Stimulated activated naive B cell treated with anti-CD40 and anti-IgM and Interleukin-4, amounts not matched to agents 10 μg/mL and 1 μg/mL and 100 μg/mL, for 72 hours (primary cell): ENCODE data around the gene POLD3.

Experiments
- ATAC-seq, 2 donors: fragments of 150-1000 bp; cut with Tn5 transposase; replicated peaks; 2 replicates each; pipeline ENCODE4 v1.10.0; 2021; ENCODE audit warnings: moderate library complexity in 1 of 2
- DNase-seq: peaks from one replicate; pipeline ENCODE4 v3.0.0; 2021
- H3K27ac Mint-ChIP-seq: one replicate; pipeline ENCODE4 v1.8.0; 2022; ENCODE audit warnings: mild to moderate bottlenecking, mixed read lengths
- H3K27me3 Mint-ChIP-seq, 2 donors: one replicate each; pipeline ENCODE4 v1.8.0; 2022; ENCODE audit warnings: mixed read lengths in 2 of 2
- H3K36me3 Mint-ChIP-seq, 2 donors: one replicate each; pipeline ENCODE4 v1.8.0; 2022; ENCODE audit warnings: mixed read lengths in 2 of 2, mild to moderate bottlenecking in 1 of 2
- H3K4me1 Mint-ChIP-seq, 2 donors: one replicate each; pipeline ENCODE4 v1.8.0; 2022; ENCODE audit warnings: mixed read lengths in 2 of 2, mild to moderate bottlenecking in 1 of 2
- H3K4me3 Mint-ChIP-seq, 2 donors: one replicate each; pipeline ENCODE4 v1.8.0; 2022; ENCODE audit warnings: mild to moderate bottlenecking in 2 of 2, mixed read lengths in 2 of 2, moderate library complexity in 1 of 2
- H3K9me3 Mint-ChIP-seq, 2 donors: one replicate each; pipeline ENCODE4 v1.8.0; 2022; ENCODE audit warnings: mixed read lengths in 2 of 2, mild to moderate bottlenecking in 1 of 2

The POLD3 gene

GRCh38 chr11:74604311-74604710 is 11.9 kb downstream of the POLD3 start:
- H3K36me3 Mint-ChIP-seq: peaks cover 15 to 19% of the 10 kb centered on the region in 2 donors
- H3K27ac Mint-ChIP-seq: no peak overlapping the region
- no peaks in the 10 kb centered on the region for H3K27me3 Mint-ChIP-seq
- H3K4me1 Mint-ChIP-seq: peaks cover 4 to 7% of the 10 kb centered on the region in 2 donors
- H3K4me3 Mint-ChIP-seq: no peak overlapping the region
- H3K9me3 Mint-ChIP-seq: no peaks in the 10 kb centered on the region
- no peak for DNase-seq
- ATAC-seq: no peak

DNA sequence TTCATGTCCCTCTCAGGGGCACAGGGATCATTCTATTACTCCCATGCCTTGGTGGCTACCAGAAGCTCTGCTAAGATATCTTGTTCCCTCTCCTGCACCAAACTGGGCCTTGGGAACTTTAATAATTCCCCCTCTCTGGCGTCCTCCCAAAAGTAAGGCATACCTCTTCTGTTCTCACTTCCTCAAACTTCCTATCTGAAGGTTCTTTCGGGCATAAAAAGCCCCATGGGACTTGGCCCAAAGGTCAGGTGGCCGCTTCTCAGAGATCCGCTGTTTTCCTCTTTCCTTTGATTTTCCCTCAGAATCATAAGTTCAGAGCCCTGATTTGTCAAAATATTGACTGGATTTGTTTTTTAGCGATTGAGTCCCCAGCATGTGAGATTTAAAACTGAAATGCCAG is 13.0 kb downstream of the POLD3 start:
- H3K4me1 Mint-ChIP-seq: peaks cover 4 to 7% of the 10 kb centered on the region in 2 donors
- H3K27me3 Mint-ChIP-seq: no peaks in the 10 kb centered on the region
- DNase-seq: no peak
- H3K9me3 Mint-ChIP-seq: no peaks in the 10 kb centered on the region
- H3K4me3 Mint-ChIP-seq: no peak overlapping the region
- no peak for ATAC-seq
- no peak overlapping the region for H3K27ac Mint-ChIP-seq
- H3K36me3 Mint-ChIP-seq: peaks cover 18 to 23% of the 10 kb centered on the region in 2 donors

DNA sequence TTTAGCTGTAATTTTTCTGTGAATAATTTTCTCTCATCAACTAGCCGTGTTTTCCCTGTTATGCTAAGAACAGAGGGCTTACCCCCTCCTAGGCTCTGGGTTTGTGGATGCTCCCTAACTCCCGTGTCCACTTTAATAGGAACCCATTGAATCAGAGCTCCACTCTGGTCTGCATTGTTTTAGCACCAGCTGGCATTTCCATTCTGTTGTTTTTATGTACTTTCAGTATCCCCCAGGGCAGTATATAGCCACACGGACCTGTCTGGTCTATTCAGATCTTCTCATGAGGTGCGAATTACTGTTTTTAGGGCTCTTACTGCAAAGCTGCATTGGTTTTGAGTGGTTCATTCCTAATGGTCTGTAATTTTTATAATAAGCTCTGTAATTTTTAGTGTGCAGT is 16.0 kb downstream of the POLD3 start:
- H3K36me3 Mint-ChIP-seq: peaks cover 18 to 23% of the 10 kb centered on the region in 2 donors

DNA sequence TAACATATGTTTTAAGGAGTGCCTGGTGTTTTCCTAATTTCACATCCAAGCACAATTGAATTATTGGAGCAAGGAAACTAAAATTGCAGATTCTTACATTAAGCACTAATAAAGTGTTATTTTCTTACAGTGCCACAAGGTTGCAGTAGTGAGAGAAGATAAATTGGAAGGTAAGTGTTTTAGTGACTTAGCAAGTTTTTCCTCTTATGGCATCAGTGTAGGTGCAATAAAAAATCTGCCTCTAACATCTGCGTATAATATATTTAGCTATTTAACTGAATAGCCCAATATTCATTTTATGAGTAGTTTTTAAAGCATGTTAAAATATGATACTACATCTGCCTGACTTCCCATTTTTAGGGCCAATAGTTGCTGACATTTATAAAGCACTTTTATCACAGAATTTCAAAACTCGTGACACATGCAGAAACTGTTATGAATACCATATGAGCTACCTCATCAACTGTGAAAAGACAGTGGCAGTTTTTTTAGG is 19.0 kb downstream of the POLD3 start:
- H3K27ac Mint-ChIP-seq: no peak overlapping the region
- no peaks in the 10 kb centered on the region for H3K27me3 Mint-ChIP-seq
- ATAC-seq: no peak
- DNase-seq: no peak
- H3K4me1 Mint-ChIP-seq: no peaks in the 10 kb centered on the region
- H3K4me3 Mint-ChIP-seq: no peak overlapping the region
- H3K36me3 Mint-ChIP-seq: peaks cover 9 to 16% of the 10 kb centered on the region in 2 donors
- H3K9me3 Mint-ChIP-seq: no peaks in the 10 kb centered on the region

More for the DNA sequence above, 16.0 kb downstream of the POLD3 start:
- Mint-ChIP-seq H3K4me3 (no peak overlapping the region), H3K27ac (no peak overlapping the region), H3K9me3 (no peaks in the 10 kb centered on the region), H3K4me1 (peaks cover 4 to 7% of the 10 kb centered on the region in 2 donors), H3K27me3 (no peaks in the 10 kb centered on the region)
- ATAC-seq: no peak
- DNase-seq: no peak

- H3K4me1 Mint-ChIP-seq: no peaks in the 10 kb centered on the region
- no peaks in the 10 kb centered on the region for H3K27me3 Mint-ChIP-seq
- no peak overlapping the region for H3K4me3 Mint-ChIP-seq
- H3K27ac Mint-ChIP-seq: no peak overlapping the region
- no peak for ATAC-seq
- no peaks in the 10 kb centered on the region for H3K9me3 Mint-ChIP-seq
- peaks cover 9 to 23% of the 10 kb centered on the region in 2 donors for H3K36me3 Mint-ChIP-seq
- DNase-seq: no peak
These were observed 20.5 kb downstream of the POLD3 start for GRCh38 chr11:74612877-74613276.

DNA sequence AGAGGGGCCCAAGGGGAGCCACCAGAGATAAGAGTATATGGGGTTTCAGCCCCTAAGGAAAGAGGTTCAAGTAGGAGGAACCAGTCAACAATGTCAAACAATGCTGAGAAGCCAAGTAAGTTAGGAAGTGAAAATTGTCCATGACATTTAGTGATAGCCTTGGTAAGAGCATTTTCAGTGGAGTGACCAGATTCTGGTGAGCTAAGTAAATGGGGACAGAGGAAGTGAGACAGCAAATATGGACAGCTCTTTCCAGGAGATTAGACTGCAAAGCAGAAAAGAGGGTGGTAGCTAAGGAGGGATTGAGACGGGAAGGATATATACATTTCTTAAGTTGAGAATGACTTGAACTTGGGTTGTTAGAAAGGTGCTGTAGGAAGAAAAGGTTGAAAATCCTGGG is 22.9 kb downstream of the POLD3 start:
- peak; percentile 62 to 68 for ATAC-seq
- no peak for DNase-seq
- no peaks in the 10 kb centered on the region for H3K4me1 Mint-ChIP-seq
- H3K4me3 Mint-ChIP-seq: no peak overlapping the region
- H3K27me3 Mint-ChIP-seq: no peaks in the 10 kb centered on the region
- no peak overlapping the region for H3K27ac Mint-ChIP-seq
- H3K9me3 Mint-ChIP-seq: no peaks in the 10 kb centered on the region
- H3K36me3 Mint-ChIP-seq: peaks cover 10 to 26% of the 10 kb centered on the region in 2 donors

DNA sequence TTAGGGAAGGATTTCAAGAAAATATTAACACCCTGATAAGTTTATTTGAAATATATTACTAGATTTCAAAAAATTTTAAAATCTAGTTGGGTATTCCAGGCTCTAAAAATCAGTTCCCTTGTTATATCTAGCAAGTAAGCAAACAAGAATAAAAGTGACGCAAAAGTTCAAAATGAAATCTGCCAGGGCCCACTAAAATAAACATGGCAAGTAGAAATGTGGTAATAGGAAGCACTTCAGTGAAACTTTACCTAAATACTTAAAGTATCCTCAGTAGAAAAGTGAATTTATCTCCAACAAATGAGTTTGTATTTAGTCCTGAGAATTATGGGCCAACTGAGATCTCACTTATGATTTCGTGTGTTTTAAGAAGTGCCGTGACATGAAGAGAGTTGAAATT is 23.6 kb downstream of the POLD3 start:
- Mint-ChIP-seq H3K4me1 (no peaks in the 10 kb centered on the region), H3K4me3 (no peak overlapping the region), H3K9me3 (no peaks in the 10 kb centered on the region), H3K36me3 (peaks cover 12 to 30% of the 10 kb centered on the region in 2 donors), H3K27me3 (no peaks in the 10 kb centered on the region), H3K27ac (no peak overlapping the region)
- ATAC-seq: no peak
- no peak for DNase-seq

DNA sequence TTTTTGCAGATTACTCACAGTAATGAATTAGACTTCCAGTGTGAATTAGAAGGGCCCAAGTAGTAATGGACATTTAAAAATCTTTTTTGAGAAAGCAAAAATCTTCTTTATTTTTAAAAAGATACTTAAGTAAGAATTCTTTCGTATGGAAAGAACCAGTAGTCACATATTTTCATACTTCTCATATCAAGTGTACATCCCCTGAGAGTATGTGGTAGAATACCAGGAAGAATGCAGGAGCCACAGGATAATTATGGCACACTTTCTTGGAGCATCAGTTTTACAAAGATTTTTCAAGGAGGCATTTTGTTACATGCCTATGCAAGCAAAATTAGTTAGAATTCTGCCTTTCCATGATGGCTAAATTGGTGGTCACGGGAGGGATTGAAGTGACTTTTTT is 28.1 kb downstream of the POLD3 start:
- H3K4me1 Mint-ChIP-seq: no peaks in the 10 kb centered on the region
- DNase-seq: no peak
- H3K36me3 Mint-ChIP-seq: peaks cover 27 to 51% of the 10 kb centered on the region in 2 donors

GRCh38 chr11:74626130-74626529 is 33.7 kb downstream of the POLD3 start:
- DNase-seq (no peak), ATAC-seq (no peak)
- no peaks in the 10 kb centered on the region for H3K27me3 Mint-ChIP-seq
- H3K9me3 Mint-ChIP-seq: no peaks in the 10 kb centered on the region
- peaks cover 7 to 10% of the 10 kb centered on the region in 2 donors for H3K4me1 Mint-ChIP-seq
- H3K27ac Mint-ChIP-seq: no peak overlapping the region
- no peak overlapping the region for H3K4me3 Mint-ChIP-seq
- peaks cover 29 to 49% of the 10 kb centered on the region in 2 donors for H3K36me3 Mint-ChIP-seq

More for the DNA sequence above, 28.1 kb downstream of the POLD3 start:
- H3K27ac Mint-ChIP-seq: no peak overlapping the region
- H3K27me3 Mint-ChIP-seq: no peaks in the 10 kb centered on the region
- no peak for ATAC-seq
- no peak overlapping the region for H3K4me3 Mint-ChIP-seq
- H3K9me3 Mint-ChIP-seq: no peaks in the 10 kb centered on the region

DNA sequence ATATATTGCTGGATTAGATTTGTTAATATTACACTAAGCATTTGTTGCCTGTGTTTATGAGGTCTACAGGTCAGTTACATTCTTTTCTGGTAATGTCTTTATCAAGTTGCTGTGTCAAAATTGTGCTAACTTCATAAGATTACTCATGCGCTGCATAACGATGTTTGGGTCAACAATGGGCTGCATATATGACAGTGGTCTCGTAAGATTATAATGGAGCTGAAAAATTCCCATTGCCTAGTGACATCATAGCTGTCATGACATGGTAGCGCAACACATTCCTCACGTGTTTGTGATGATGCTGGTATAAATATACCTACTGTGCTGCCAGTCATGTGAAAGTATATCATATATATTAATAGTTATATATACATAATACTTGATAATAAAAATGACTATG is 34.2 kb downstream of the POLD3 start:
- H3K36me3 Mint-ChIP-seq: peaks cover 27 to 50% of the 10 kb centered on the region in 2 donors
- no peaks in the 10 kb centered on the region for H3K27me3 Mint-ChIP-seq
- H3K4me1 Mint-ChIP-seq: peaks cover 8 to 10% of the 10 kb centered on the region in 2 donors
- no peak overlapping the region for H3K4me3 Mint-ChIP-seq
- H3K9me3 Mint-ChIP-seq: no peaks in the 10 kb centered on the region
- DNase-seq (no peak), ATAC-seq (no peak)
- H3K27ac Mint-ChIP-seq: no peak overlapping the region

GRCh38 chr11:74627381-74627780 is 35.0 kb downstream of the POLD3 start:
- Mint-ChIP-seq H3K4me3 (no peak overlapping the region), H3K27me3 (no peaks in the 10 kb centered on the region), H3K9me3 (no peaks in the 10 kb centered on the region), H3K4me1 (peaks cover 9 to 10% of the 10 kb centered on the region in 2 donors), H3K27ac (no peak overlapping the region), H3K36me3 (peaks cover 28 to 50% of the 10 kb centered on the region in 2 donors)
- DNase-seq (no peak), ATAC-seq (no peak)

DNA sequence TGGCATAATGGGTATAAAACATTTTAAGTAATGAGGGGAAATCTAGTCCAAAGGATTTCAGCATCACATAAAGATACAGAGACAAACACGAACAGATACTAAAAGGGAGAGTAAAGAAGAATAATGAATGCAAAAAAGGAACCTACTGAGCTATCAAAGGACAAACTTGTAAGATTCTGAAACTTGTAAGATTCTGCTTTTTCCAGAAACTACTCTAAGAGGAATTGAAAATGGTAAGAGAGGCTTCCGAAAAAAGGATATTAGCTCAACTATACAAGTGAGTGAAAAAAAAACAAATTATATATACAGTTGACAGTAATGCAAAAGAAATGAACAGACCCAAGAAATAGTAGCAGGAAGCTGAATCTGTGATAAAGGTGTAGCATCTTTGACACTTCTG is 37.7 kb downstream of the POLD3 start:
- Mint-ChIP-seq H3K4me1 (peaks cover 9 to 10% of the 10 kb centered on the region in 2 donors), H3K27ac (no peak overlapping the region), H3K27me3 (no peaks in the 10 kb centered on the region), H3K4me3 (no peak overlapping the region), H3K36me3 (peaks cover 33 to 58% of the 10 kb centered on the region in 2 donors), H3K9me3 (no peaks in the 10 kb centered on the region)
- DNase-seq: no peak
- ATAC-seq: peak; percentile 34 to 46

DNA sequence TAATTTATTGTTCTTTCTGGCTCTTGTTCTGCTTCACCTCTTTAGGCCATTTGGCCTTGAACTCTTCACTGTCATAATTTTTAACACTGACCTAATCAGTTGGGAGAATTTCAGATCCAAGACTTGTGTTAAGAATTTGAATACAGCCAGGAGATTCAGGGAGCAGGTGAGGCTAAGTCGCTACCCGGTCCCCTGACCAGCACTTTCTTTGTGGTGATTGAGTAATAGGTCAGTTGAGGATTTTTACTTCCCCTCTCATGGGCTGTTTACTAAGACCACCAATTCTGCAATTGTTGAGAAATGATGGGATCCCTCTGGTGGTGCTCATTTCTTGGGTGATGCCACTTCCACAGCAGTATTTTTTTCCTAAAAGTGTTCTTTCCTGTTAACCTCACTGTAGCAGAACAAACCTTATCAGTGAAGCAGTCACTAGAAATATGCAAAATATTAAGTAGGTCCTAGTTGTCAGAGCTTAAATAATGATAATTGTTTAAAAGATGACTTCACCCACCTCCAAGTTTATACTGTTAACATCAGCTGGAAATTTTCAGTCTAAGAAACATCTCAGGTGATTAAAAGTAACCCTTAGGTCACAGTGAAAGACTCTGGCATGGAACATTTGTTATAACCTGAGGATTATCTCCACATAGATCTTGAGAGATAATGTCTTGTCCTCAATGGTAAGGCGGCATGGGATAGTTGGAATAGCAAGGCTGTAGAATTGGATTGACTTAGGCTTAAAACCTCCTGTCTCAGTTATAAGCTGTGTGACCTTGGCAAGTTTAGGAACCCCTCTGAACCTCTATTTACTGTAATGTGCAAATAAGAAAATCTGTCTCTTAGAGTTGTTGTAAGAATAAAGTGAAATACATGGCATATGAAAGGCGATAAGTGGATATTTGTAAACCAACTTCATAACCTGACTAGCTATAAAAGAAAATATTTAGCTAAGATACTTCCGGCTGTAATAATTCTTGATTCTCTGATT is 41.3 kb downstream of the POLD3 start:
- H3K9me3 Mint-ChIP-seq: no peaks in the 10 kb centered on the region
- H3K4me1 Mint-ChIP-seq: peaks cover 10 to 14% of the 10 kb centered on the region in 2 donors
- H3K4me3 Mint-ChIP-seq: no peak overlapping the region
- no peak overlapping the region for H3K27ac Mint-ChIP-seq
- H3K36me3 Mint-ChIP-seq: peaks cover 38 to 68% of the 10 kb centered on the region in 2 donors
- no peaks in the 10 kb centered on the region for H3K27me3 Mint-ChIP-seq
- ATAC-seq (no peak), DNase-seq (no peak)

DNA sequence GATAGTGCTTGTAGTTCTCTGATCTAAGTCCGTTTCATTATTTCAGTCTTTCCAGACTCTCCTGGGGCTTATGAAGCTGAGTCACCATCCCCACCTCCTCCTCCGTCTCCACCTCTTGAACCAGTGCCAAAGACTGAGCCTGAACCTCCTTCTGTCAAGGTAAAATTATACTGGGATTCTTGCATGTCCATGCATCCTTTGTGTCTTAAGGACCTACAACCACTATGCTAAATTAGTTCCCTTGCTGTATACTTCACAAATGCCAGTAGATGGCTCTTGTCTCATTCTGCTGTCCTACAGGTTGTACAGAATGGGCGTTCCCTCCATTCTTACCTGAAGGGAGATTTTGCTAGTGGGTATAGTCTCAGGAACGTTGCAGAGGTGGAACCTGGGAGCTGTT is 42.2 kb downstream of the POLD3 start:
- Mint-ChIP-seq H3K4me3 (no peak overlapping the region), H3K27ac (no peak overlapping the region), H3K36me3 (peaks cover 35 to 68% of the 10 kb centered on the region in 2 donors), H3K9me3 (no peaks in the 10 kb centered on the region), H3K27me3 (no peaks in the 10 kb centered on the region), H3K4me1 (peaks cover 10 to 11% of the 10 kb centered on the region in 2 donors)
- DNase-seq (no peak), ATAC-seq (no peak)
